ENCODE data around the gene ALOX5AP.

DNA sequence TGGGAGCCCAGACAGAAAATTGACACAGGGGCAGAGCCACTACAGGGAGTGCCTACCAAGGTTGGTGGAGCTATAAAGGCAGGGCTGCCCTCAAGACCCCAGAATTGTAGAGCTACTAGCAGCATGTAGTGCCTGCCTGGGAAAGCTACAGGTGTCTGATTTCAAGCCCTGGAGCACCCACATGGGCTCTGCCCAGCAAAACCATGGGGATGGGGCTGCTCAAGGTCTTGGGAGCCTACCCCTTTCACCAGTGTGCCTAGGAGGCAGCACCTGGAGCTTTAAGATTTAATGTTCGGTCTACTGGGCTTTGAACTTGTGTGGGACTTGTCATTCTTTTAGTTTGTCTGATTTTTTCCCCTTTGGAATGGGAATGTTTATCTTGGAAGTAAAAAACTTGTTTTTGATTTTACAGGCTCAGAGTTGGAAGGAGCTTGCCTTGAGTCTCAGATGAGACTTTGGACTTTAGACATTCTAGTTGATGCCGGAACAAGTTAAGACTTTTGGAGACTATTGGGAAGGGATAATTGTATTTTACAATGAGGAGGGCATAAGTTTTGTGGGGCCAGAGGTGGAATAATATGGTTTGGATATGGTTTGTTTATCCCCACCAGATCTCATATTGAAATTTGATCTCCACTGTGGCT lies 45.1 kb downstream of the ALOX5AP start:
- TF ChIP-seq, protein P1, sequence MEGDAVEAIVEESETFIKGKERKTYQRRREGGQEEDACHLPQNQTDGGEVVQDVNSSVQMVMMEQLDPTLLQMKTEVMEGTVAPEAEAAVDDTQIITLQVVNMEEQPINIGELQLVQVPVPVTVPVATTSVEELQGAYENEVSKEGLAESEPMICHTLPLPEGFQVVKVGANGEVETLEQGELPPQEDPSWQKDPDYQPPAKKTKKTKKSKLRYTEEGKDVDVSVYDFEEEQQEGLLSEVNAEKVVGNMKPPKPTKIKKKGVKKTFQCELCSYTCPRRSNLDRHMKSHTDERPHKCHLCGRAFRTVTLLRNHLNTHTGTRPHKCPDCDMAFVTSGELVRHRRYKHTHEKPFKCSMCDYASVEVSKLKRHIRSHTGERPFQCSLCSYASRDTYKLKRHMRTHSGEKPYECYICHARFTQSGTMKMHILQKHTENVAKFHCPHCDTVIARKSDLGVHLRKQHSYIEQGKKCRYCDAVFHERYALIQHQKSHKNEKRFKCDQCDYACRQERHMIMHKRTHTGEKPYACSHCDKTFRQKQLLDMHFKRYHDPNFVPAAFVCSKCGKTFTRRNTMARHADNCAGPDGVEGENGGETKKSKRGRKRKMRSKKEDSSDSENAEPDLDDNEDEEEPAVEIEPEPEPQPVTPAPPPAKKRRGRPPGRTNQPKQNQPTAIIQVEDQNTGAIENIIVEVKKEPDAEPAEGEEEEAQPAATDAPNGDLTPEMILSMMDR (IDR thresholded peaks at IDR 0.05), result no peak
- no peak for TF ChIP-seq POLR2A (IDR thresholded peaks at IDR 0.05; ENCODE audit: low read depth)
